Fibroblast of skin of back (primary cell): ENCODE measurements around the gene SRD5A2. TPM values are rescaled to one million over a fixed set of nuclear protein-coding genes. Genes with fewer than 3 reads are reported as not detected.
A peak's percentile ranks its signal among the peaks of the same experiment; 100 is the strongest.

Experiments used
- DNase-seq: peaks from one replicate; pipeline ENCODE4 v3.0.0-alpha.2; 2013
- polyA plus RNA-seq, 2 experiments: library from polyadenylated mRNA; unstranded; fragments of 120-200 nt; gene quantifications; one replicate each; pipeline ENCODE4 v1.2.1, GENCODE V29; 2013; ENCODE audit not compliant: insufficient read length in 2 of 2

SRD5A2 gene
- polyA plus RNA-seq (2013, experiment 1 of 2; ENCODE audit: insufficient read length): not detected
- not detected for polyA plus RNA-seq (2013, experiment 2 of 2; ENCODE audit: insufficient read length)

DNA sequence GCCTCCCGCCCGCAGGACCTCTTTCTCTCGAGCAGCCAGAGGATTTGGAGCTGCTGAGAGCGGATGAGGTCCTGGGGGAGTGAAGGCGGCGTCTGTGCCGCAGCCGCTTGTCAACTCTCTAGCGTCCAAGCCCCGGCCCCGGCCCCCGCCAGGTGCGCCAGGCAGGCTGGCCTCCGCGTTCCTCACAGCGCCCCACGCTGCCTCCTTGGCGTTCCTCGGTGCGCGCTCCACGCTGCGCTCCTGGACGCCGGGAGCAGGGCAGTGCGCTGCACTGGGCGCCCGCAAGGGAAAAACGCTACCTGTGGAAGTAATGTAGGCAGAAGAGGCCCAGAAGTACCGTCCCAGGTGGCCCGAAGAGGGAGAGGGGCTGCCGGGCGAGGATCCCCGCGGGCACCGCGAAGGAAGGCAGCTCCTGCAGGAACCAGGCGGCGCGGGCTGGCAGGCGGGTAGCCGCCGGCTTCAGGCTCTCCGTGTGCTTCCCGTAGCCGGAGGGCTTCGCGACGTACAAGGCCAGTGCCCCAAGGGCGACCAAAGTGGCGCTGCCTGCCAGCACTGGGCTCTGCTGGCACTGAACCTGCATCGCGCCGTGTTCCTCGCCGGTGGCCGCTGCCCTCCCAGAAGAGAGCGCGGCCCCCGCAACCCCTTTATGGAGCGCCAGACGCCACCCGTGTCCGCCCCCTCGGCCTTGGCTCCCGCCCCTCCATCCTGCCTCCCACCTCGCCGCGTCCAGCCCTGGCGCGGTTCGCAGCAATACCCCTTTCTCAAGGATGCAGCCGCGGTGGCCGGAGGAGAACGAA lies at the start of gene SRD5A2:
Gene SRD5A2 (minus strand): TSS at position 618 of the 797 bp plus-strand sequence. CDS start 38 bp downstream, at position 580.
- no peak for DNase-seq

DNA sequence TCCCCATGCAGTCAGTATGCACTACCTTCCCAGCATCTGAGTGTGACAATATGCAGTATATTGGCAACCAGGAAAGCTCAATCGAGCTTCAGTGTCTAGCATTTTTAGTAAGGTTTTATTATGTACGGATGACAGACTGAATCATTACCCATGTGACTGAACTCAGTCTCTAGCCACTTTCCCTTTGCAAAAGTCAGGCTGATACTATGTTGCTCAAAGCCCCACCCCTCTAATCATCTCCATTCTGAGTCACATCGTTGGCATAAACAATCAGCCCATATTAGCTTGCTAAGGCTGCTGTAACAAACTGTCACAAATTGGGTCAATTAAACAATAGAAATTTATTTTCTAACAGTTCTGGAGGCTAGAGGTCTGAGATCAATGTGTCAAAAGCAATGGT lies 25.8 kb upstream of the SRD5A2 start:
- DNase-seq: no peak

DNA sequence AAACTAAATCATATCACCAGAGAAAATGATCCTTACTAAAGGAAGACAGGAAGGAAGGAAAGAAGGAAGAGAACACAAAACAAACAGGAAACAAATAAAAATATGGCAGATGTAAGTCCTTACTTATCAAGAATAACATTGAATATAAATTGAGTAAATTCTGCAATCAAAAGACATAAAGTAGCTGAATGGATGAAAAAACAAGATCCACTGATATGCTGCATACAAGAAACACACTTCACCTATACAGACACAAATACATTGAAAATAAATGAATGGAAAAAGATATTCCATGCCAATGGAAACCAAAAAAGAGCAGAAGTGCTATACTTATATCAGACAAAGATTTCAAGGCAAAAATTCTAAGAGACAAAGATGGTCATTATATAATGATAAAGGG lies 18.0 kb upstream of the SRD5A2 start:
- DNase-seq: no peak

DNA sequence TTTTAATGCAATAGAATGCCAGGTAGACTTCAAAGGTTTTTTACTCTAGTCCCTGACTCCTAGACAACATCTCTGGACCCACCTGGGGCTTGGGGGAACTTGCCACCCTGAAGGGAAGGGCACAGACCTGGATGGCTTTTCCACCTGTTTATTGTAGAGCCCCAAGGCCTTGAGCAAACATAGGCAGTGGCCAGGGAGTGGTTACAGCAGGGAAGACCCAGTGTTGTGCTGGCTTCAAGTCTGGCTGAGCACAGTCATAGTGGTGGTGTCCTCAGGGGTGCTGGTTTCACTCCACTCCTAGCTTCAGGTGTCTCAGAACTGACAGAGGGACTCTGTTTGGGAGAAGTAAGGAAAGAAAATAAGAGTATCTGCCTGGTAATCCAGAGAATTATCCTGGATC lies 5.5 kb upstream of the SRD5A2 start:
- DNase-seq: no peak

GRCh38 chr2:31581124-31581795 lies 522 bp upstream of the SRD5A2 start:
- DNase-seq: no peak

- DNase-seq: no peak
Measured at GRCh38 chr2:31579996-31580320, 780 bp downstream of the SRD5A2 start.

GRCh38 chr2:31578316-31578715 lies 2.4 kb downstream of the SRD5A2 start:
- DNase-seq: no peak

- DNase-seq: no peak
Measured at GRCh38 chr2:31577143-31577542, 3.6 kb downstream of the SRD5A2 start.

- no peak for DNase-seq
Measured at GRCh38 chr2:31568585-31569201, 12.0 kb downstream of the SRD5A2 start.

DNA sequence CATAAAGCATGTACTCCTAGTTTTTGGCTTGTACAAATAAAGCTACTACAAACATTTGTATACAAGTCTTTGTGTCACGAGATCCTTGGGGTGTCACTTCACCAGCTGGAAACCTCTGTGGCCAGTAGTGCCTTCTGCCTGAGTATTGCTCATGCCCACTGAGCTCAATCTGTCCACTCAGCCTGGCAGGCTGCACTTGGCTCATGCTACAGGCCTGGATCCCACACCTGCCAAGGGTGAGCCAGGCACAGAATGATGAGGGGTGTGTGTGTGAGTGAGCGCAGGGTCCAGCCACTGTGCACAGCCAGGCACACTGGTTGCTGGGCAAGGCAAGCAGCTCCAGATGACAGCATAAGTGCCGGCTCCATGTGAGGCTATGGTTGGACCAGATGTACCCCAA lies 13.1 kb downstream of the SRD5A2 start:
- no peak for DNase-seq

DNA sequence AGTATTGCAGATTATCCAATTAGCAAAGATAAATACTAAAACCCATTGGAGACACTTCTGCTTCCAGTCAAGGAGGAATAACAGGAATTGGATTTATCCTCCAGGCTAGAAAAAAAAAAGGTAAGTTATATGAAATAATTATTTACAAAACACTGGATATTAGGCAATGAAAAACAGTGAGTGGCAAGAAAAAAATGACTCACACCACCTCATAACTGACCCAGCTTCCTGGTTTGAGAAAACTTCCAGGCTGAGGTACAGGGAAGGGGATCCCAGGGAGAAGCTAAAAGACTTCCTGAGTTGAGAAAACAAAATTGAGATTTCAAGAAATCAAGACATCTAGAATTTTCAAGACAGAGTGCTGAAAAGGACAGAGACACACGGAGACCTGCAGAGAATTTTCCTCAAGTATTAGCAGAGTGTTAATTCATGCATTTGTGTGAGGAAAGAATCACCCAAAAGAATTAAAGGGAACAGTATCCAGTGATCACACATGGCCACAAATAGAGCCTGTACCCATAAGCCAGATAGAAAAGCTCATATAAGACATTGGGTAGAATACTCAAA lies 17.4 kb downstream of the SRD5A2 start:
- no peak for DNase-seq

GRCh38 chr2:31561823-31562222 lies 18.9 kb downstream of the SRD5A2 start:
- no peak for DNase-seq

GRCh38 chr2:31558401-31559295 lies 22.1 kb downstream of the SRD5A2 start:
- peak; percentile 48 for DNase-seq

DNA sequence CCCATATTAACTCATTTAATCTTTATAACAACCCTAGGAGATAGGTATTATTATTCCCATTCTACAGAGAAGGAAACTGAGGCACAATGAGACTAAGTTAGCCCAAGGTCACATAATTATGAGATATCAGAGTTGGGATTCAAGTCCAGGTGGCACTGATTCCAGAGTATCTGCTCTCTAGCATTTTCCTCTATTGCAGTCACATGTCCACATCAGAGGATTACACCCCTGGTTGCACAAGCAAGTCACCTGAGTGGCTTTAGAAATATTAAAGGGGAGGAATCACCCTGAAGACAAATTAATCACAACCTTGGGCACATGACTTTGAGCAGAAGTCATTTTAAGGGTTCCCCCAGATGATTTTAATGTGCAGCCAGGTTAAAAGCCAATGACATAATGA lies 23.8 kb downstream of the SRD5A2 start:
- DNase-seq: no peak

DNA sequence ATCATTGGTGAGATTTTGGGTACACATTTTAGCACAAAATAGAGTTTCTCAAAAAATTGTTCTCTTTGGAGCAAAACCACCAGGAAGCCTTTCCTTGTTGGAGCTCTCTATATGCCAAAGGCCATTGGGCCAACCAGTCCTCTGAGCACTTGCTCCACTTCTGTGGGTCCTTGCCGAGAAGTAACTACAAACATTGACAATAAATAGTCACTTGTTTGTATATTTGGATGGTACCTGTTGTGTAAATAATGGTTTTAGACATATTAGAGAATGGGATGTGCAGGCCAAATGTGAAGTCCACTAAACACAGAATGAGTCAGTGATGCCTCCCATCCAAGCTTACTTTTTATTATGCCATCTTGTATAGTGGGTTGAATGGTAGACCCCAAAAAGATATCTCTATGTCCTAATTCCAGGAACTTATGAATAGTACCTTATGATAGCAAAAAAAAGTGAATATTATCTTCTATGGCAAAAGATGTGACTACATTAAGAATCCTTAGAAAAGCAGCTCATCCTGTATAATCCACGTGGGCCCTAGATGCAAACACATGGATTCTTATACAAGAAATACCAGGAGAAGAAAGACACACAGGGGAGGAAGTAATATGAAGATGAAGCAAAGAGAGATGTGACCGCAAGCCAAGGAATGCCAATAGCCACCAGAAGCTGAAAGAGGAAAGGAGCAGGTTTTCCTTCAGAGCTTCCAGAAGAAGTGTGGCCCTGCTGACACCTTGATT lies 24.6 kb downstream of the SRD5A2 start:
- no peak for DNase-seq

DNA sequence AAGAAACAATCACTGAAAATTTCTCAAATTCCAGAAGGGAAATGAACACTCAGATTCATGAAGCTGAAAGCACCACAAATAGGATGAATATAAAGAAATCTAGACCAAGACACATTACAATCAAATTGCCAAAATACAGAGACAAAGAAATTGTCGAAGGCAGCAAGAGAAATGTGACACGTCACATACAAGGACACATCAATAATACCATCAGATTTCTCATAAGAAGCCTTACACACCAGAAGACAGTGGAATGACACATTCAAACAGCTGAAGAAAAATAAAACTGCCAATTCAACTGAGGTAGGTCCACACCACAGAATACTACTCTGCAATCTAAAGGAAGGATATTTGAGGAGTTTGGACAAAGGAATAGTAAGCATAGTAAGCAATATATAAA lies 27.4 kb downstream of the SRD5A2 start:
- no peak for DNase-seq

DNA sequence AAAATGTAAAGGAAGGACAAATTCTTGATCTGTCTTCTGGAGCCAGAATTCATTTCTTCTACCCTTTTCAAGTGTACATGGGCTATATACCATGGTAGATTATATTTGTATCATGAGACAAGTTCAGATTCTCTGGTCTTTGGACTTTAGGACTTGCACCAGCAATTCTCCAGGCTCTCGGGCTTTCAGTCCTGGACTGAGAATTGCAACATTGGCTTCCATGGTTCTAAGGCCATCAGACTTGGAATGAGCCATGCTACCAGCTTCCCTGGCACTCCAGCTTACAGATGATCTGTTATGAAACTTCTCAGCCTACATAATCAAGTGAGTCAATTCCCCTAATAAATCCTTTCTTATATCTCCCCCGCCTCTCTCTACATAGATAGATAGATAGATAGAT lies 33.3 kb downstream of the SRD5A2 start:
- DNase-seq: no peak

GRCh38 chr2:31541853-31542252 lies 38.9 kb downstream of the SRD5A2 start:
- DNase-seq: no peak

GRCh38 chr2:31539505-31539904 lies 41.2 kb downstream of the SRD5A2 start:
- DNase-seq: no peak

DNA sequence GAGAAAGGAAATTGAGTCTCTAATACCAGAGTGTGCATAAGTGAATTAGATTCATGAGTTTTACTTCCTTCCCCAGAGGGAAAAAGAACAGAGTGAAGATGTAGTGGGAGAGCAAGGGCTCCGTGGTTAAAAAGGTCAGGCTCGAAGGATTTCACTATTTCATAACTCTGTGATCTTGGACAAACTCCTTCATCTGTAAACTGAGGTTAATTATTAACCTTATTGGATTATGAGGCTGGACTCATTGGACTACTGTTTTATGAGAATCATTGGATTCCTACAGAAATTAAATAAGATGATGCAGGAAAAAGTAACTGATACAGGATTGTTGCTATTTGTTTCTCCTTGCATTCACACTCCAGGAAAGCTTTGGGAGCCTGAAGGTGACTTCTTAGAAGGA lies 45.0 kb downstream of the SRD5A2 start:
- DNase-seq: no peak

DNA sequence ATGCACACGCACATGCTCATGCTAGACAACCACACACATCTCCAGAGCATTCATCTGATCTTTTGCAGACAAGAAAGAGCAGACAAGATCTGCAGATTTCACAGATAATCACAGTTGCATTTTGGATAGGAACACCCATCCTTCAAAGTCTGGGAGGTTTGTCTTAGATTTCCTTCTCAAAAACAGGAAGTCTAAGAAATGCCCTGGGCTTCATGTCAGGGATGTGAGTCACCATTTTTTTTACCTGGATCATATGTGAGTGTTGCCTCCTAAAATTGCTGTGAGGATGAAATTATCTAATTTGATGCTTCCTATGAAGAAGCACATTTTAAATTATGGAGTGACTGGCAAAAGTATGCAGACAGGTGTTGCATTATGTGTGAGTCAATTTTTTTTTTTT lies 46.1 kb downstream of the SRD5A2 start:
- no peak for DNase-seq

DNA sequence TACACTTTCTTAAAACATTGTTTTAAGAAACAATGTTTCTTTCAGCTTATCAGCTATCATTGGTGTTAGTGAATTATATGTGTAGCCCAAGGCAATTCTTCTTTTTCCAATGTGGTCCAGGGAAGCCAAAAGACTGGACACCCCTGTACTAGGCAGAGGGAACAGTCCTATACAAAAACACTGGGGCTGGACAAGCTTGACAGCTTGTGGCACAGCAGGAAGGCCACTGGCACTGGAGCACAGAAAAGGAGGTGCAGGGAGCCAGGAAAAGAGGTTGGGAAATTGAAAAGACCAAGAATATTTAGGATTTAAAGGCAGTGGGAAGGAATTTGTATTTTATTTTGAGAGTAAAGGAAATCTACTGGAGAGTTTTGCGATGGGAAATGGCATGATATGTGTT lies 47.7 kb downstream of the SRD5A2 start:
- no peak for DNase-seq
